HG03108 (cell line): ENCODE measurements around the gene EEA1.

Source experiments
- ATAC-seq: cut with Tn5 transposase; IDR thresholded peaks from one replicate; pipeline ENCODE4 v1.9.1; 2021; ENCODE audit warnings: moderate library complexity; ENCODE audit not compliant: unreplicated experiment

The EEA1 gene

DNA sequence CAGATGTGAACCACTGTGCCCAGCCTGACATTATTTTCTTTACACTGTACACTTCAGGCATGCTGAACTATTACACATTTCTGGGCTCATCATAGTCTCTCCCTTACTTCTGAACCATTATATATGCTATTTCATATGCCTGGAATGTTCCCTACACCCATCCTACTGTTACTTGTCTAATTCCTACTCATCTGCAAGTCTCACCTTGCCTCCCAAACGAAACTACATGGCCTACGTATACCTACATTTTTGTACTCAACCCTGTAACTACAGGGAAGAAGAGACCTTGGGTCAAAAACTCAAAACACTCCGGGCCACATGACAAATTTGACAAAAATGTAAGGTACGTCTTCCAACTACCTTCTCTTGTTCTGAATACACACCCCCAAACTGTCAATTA lies 9.5 kb upstream of the EEA1 start:
- ATAC-seq: no peak

DNA sequence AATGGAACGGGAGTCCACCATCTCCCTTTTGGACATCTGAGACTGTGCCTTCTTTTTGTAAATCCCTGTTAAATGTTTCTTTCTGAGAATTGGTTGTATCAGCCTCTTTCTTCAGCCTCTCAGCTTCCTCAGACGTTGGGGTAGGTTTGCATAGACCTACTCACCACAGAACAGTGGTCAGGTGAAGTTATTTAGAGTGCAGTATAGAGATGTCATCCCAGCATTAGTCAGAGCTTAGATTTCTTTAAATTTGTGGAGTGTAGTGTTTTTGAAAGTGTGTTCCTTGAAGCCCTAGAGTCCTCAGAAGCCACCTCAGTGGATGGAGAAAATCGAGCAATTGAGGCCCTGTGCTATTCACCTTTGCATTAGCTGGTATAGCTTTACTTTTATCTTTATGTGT lies 8.9 kb upstream of the EEA1 start:
- ATAC-seq: no peak

DNA sequence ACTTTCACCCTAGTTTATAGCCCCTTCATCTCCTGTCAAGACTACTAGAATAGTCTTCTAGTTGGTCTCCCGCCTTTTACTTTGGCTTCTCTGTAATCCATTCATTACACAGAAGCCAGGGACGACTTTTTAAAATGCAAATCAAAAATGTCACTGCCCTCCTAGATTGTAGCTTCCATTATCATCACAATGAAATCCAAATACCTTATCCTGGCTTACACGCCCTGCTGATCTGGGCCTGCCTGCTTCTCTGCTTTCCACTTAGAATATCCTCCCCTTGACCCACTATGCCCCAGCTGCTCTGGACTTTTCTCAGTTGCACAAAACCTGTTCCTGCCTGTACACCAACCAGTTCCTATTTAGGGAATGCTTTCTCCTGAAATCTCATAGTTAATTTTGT lies 4.5 kb upstream of the EEA1 start:
- ATAC-seq: no peak

DNA sequence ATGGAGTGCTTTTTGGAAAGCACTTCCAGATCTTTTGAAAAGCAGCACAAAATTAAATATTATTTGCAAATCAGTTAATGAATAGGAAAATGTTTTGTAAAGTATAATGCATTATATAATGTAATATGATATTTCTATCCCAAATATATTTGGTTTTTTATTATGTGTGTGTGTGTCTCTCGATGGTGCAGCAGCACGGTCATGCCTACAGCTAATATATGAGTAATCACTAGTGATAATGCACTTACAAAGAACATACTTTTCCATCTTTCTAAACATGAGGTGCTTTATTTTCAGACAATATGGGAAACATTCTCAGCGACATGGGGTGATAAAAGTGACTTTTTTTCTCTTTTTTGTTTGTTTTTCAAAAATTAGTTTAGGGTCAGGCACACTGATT lies 1.3 kb upstream of the EEA1 start:
- ATAC-seq: no peak

DNA sequence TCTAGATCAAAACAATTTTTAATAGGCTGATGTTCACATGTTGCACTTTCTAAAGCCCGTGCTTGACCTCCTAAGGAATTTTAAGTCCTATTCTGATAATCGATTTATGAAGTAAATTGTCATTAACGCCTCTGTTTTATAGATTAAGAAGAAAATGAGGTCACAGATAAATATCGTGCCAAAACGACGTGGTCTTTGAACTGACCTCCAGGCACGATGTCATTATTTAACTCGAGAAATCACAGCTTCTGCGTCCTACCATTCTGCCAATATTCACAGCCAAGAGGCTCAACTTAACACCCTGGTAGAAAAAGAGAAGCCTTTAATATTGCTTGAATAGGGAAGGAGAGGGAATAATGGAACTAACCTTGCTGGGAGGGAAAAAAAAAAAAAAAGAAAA lies 888 bp upstream of the EEA1 start:
- no peak for ATAC-seq

DNA sequence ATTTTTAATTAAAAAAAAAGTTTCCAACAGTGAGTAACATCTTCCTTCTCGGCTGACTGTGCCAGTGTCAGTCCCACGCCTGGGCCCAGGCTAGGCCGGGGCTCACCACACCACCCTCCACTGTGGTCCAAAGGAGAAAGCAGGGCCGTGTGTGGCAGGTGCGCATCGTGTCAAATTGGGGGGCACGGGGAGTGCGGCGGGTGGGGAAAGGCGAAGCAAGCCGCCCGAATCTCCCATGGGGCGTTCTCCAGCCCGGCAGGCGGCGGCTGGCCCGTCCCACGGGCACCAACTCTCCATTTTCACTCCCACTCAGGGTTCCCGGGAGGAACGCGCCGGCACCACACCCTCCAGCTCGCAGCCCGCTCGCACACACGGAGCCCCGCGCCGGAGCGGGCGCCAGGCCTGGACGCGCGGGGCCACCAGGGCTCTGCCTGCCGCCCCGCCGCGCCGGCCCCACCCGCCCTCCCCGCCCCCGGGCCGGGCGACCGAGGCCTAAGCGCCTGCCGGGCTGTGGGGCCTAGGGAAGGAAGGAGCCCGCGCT lies 604 bp downstream of the EEA1 start:
- peak; percentile 10 for ATAC-seq

DNA sequence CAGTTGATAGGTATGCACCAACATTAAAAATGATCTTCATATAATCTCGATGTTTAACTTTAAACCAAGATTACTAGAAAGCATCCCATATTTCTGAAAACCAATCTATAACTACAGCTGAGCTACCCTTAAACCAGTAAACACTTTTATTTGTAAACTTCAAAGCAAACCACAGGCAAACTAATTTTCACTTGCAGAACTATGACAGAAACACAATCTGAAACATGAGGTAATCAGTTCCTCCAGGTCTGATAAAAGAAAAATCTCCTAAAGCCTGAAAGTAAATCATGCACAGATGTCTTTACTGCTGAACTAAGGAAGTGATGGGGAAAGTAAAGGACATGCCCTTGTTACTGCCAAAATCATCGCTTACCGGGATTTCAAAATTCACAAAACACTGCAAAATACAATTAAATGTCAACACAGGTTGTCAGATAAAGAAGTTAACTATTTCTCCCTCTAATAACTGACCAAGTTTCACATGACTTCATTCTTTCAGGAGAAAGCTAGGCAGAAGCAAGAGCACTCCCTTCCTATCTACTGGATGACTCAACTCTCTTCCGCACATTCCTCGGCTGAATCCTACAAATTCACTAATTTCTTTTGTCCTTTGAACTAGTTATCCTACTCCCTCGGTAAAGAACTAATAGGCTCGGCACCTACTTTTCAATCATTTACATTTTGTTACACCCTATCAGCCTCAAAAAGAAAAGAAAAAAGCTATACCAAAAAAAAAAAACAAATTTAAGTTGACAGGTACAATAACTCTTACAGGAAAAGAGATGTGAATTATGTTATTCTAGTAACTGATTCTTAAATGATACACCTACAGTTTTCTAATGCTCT lies 1.4 kb downstream of the EEA1 start:
- ATAC-seq: no peak

DNA sequence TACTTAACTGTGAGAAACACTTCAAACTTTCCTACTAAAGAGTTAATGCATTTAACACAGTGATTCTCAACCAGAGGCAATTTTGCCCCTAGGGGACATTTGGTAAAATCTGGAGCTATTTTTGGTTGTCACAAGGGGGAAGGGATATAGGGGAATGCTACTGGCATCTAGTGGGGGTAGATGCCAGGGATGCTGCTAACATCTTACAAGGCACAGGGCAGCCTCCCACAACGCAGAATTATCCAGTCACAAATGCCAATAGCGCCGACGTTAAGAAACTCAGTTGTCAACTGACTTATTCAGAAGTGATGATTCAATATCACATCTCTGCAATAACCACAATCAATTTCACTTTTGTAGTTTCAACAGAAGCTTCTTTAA lies 2.0 kb downstream of the EEA1 start:
- ATAC-seq: no peak

DNA sequence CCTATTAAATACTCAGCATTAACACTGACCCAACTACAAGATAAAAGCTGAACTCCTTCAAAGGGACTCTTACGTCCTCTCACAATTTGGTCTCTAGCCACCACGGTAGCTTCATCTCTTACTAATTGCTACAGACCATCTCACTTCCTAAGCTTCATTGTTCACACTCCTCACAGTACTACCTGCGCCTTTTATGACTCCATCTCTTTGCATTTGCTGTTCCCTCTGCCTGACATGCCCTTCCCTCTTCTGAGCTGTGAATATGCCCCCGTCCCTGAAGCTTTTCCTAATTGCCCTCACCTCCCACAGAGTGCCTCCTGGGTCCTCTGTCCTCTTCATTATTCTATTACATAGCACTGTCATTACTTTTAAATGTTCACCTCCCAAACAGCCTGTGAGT lies 2.5 kb downstream of the EEA1 start:
- ATAC-seq: no peak

DNA sequence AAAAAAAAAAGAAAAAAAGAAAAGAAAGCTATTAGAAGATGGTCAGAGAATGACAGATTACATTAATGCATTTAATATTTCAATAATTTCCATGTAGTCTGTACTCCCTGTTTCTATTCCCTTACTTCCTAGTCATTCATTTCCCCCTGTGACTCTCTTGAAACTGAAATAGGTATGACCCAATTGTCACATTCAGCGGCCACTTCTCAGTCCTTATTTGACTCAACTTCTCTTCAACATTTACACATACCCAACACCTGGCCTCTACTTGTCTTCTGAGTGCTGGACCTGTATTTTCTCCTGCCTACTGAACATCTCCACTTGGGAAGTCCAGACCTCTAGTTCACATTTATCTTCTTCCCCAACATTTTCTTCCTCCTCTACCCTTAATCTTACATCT lies 7.2 kb downstream of the EEA1 start:
- ATAC-seq: peak; percentile 94

DNA sequence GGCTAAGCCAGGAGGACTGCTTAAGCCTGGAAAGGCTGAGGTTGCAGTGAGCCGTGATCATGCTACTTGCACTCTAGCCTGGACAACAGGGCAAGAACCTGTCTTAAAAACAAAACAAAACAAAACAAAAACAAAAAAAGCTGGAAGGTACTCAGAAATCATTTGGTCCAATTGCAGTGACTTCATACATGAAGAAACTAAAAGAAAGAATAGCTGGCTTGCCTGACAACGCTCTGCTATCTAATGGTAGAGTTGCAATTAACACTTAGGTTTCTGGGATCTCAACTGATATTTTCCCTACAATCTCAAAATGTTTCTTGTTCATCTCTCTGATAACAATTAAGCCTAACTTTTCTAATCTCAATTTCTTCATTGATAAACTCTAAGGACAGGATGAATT lies 13.7 kb downstream of the EEA1 start:
- ATAC-seq: no peak

DNA sequence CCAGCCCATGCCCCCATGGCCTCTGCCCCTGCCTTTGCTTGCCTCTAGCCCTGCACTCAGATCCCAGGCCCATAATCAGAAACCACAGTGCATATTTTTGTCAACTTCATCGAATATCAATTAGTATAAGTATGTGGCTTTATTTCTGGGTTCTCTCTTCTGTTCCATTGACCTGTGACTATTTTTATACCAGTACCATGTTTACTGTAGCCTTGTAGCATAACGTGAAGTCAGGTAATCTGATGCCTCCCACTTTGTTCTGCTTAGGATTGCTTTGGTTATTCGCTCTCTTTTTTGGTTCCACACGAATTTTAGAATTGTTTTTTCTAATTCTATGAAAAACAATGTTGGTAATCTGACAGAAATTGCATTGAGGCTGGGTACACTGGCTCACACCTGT lies 14.9 kb downstream of the EEA1 start:
- no peak for ATAC-seq

DNA sequence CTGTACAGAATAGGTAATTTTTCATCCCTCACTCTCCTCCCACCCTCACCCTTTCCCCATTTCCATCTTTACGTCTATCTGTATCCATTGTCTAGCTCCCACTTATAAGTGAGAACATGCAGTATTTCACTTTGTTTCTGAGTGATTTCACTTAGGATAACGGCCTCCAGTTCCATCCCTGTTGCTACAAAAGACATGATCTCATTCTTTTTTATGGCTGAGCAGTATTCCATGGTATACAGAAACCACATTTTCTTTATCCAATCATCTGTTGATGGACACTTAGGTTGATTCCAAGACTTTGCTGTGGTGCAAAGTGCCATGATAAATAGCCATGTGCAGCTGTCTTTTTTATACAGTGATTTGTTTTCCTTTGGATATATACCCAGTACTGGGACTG lies 16.4 kb downstream of the EEA1 start:
- ATAC-seq: no peak

DNA sequence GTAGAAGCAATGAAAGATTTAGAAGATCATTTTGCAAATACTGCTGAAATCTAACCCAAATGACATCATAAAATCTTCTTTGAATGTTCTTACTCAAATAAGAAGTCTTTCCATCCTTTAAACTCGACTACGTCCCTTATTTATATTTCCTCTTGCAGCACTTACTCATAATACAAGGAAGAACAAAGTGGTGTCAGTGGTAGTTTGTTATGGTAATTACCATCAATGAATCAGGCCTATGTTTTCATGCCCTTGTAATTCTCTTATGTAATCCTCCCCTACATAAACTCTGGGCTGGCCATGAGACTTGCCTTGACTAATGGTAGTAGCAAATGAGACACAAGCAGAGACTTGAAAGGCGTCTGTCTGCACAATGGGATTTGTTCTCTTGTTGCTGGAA lies 17.0 kb downstream of the EEA1 start:
- no peak for ATAC-seq

DNA sequence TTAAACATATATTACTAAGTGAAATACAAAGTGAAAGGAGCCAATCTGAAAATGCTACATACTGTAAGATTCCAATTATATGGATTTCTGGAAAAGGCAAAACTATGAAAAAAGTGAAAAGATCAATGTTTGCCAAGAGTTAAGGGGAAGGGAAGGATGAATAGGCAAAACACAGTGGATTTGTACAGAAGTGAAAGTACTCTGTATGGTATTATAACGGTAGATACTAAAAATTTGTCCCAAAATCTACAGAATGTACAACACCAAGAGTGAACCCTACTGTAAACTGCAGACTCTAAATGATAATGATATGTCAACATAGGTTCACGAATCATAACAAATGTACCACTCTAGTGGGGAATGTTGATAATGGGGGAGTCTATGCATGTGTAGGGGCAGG lies 17.8 kb downstream of the EEA1 start:
- ATAC-seq: no peak

DNA sequence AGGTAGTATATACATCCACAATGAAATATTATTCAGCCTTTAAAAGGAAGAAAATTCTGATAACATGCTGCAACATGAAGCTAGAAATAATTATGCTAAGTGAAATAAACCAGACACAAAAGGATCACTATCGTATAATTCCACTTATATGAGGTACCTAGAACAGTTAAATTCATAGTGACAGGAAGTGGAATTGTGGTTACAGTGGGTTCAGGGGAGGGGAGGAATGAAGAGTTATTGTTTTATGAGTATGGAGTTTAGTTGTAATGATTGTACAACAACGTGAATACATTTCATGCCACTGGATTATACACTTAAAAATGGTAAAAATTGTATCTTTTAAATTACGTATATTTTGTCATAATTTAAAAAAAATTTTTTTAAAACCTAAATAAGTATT lies 21.0 kb downstream of the EEA1 start:
- ATAC-seq: no peak

DNA sequence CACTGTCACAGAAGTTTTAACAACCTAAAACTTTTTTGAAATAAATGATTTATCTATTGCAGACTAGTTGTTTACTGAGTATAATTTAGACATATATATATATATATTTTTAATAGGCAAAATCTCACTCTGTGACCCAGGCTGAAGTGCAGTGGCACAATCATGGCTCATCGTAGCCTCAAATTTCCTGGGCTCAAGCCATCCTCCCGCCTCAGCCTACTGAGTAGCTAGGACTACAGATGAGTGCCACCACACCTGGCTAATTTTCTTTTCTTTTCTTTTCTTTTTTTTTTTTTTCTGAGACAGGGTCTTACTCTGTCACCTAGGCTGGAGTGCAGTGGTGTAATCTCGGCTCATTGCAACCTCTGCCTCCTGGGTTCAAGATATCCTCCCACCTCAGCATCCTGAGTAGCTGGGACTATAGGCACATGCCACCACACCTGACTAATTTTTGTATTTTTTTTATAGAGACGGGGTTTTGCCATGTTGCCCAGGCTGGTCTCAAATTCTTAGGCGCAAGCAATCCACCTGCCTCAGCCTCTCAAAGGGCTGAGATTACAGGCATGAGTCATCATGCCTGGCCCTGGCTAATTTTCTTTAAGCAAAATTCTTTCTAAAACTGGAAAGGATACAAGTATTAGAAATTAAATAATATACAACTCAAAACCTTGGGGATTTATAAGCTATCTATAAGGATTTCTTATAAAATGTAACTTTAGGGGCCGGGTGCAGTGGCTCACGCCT lies 23.1 kb downstream of the EEA1 start:
- ATAC-seq: no peak

DNA sequence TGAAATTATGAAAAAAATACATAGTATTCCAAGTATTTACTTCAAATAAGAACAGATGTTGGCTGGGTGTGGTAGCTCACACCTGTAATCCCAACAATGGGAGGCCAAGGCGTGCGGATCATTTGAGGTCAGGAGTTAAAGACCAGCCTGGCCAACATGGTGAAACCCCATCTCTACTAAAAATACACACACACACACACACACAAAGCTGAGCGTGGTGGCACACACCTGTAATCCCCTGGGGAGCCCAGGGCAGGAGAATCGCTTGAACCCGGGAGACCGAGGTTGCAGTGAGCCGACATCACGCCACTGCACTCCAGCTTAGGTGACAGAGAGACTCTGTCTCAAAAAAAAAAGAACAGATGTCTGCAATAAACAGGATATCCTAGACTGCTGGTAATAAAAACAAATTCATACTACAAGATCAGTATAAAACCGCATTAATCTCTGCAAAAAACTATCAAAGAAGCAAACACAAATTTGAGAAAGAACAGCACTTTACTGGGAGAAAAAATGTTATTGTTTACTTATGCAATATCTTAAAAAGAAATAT lies 23.8 kb downstream of the EEA1 start:
- no peak for ATAC-seq

DNA sequence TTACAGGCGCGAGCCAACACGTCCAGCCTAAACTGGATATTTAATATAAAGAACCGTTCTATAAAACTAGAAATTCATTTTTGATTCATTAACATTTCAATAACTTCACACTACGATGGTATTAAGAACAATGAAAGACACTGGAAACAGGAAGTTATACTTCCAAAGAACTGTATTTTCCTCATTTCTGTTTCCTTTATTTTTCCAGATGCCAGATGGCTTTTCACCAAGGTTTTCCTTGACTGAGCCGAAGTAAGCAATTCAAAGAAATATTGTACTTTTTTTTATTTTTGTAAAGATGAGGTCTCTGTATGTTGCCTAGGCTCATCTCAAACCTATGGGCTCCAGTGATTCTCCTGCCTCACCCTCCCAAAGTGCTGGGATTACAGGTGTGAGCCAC lies 28.2 kb downstream of the EEA1 start:
- no peak for ATAC-seq

DNA sequence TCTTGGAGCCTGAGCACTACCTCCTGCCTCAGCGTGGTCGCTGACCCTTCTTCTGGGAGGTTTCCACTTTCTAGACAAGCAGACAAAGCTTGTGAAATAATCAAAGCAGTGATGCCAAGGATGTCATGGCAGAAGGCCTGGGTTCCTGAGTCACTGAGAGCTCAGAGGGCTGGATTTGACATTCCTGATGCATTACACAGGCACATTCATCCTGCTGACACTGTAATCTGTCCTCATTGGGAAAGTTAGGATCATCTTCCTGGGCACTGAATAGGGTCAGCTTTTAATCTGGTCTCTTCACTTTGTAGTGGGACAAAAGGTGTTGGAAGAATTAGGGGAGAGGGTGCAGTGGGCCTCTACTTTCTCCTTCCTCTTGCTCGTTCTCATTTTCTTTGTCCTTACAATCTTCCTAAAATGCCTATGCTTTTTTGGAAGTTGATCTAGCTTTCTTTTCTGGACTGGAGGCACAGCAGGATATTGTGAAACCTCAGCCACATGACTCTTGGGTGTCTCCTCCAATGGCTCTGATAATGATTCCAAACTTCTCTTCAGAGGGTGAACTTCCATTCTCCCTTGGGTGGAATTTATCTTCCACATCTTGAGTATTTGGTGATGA lies 29.6 kb downstream of the EEA1 start:
- no peak for ATAC-seq

DNA sequence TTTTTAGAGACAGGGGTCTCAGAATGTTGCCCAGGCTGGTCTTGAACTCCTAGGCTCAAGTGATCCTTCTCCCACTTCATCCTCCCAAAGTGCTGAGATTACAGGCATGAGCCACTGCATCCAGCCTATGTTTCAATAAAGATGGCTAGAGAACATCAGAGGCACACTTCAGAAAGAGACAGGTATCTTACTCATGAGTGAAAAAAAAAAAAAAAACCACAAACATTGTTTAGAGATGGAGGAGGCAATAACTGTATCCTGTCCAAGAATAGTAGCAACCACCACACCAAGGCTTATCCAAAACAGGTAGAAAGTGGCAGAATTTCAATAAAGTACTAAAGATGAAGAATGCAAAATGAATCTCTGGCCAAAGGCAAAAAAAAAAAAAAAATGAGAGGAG lies 30.3 kb downstream of the EEA1 start:
- no peak for ATAC-seq

DNA sequence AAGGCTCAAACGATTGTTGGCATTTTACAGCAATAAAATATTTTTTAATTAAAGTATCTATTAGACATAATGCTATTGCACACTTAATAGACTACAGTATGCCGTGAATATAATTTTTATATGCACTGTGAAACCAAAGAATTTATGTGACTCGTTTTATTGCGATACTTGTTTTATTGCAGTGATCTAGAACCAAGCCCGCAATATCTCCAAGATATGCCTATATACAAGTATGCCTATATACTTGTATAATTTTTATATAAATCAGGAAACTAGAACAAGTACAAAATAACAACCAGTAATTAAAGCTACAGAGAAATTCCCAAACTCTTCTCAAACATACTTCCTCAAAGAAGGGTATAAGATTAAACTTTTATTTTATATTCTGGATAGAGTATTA lies 31.3 kb downstream of the EEA1 start:
- no peak for ATAC-seq
